Measurements from ENCODE around the gene AHSA1.
A peak's percentile ranks its signal among the peaks of the same experiment; 100 is the strongest.

AHSA1 gene

DNA sequence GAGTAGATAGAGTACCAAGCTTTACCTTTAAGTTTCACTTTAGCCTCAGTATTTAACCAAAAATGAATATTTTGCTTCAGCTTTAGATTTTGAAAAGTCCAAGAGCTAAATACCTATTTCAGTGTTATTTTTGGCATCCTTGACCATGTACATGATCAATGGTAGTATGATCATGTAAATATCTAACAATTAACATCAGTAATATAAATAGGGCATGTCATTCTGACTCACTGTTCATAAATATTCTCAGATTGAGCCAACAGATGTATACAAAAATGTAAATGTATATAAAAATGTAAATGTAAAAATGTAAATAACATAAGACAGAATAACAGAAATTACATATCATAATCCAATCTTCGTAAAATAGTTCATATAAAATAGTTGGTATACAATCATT lies 19.3 kb upstream of the AHSA1 start:
- H3K4me1 ChIP-seq (ENCODE audit: control insufficient read depth, insufficient read depth, low read length) = no peaks in the 10 kb centered on the region
- H3K9me3 ChIP-seq (ENCODE audit: control insufficient read depth, insufficient read depth, low read length) = no peaks in the 10 kb centered on the region
- no peak for DNase-seq (ENCODE audit: low read depth, low spot score)
- H3K27me3 ChIP-seq (ENCODE audit: control insufficient read depth, insufficient read depth, low read length) = no peaks in the 10 kb centered on the region
- no peak overlapping the region for H3K4me3 ChIP-seq (ENCODE audit: low read length)
- no CpG with 5 or more reads among the region's 1 CpG for WGBS (ENCODE audit: insufficient coverage, insufficient read length)
- H3K27ac ChIP-seq (ENCODE audit: low read length) = no peak overlapping the region
- H3K36me3 ChIP-seq (ENCODE audit: control insufficient read depth, insufficient read depth, low read length) = no peaks in the 10 kb centered on the region; the same call in 1 of the 2 replicates

DNA sequence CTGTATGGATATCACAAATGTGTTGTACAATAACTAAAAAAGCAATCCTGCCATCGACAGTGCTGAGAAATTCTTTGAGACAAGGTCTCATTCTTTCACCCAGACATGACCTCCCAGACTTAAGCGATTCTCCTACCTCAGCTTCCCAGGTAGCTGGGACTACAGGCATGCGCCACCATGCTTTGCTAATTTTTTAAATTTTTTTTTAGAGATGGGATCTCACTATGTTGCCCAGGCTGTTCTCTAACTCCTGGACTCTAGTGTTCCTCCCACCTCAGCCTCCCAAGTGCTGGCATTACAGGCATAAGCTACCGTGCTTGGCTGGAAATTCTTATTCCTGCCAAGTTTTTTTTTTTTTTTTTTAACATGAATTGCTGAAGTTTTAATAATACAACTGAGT lies 18.0 kb upstream of the AHSA1 start:
- H3K27me3 ChIP-seq (ENCODE audit: control insufficient read depth, insufficient read depth, low read length) = no peaks in the 10 kb centered on the region
- WGBS (ENCODE audit: insufficient coverage, insufficient read length) = no CpG with 5 or more reads among the region's 4 CpGs
- no peak overlapping the region for H3K4me3 ChIP-seq (ENCODE audit: low read length)
- no peaks in the 10 kb centered on the region; the same call in 1 of the 2 replicates for H3K36me3 ChIP-seq (ENCODE audit: control insufficient read depth, insufficient read depth, low read length)
- no peaks in the 10 kb centered on the region for H3K4me1 ChIP-seq (ENCODE audit: control insufficient read depth, insufficient read depth, low read length)
- H3K27ac ChIP-seq (ENCODE audit: low read length) = no peak overlapping the region
- no peak for DNase-seq (ENCODE audit: low read depth, low spot score)
- H3K9me3 ChIP-seq (ENCODE audit: control insufficient read depth, insufficient read depth, low read length) = no peaks in the 10 kb centered on the region

DNA sequence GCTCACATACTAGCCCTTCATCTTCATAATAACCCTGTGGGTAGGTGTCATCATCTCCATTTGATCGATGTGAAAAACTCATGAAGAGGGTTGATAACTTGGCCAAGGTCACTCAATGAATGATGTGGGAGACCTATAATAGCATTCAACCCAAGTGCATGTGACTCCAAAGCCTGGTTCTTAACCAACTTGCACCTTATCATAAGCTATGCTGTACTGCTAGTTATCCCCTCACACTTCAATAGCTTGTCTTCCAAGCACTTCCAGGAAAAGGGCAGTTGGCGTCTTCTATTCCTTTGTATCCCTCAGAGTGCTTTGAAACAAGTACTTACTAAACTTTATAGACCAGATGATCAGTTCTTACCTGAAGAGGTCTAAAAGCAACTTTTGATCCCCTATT lies 15.7 kb upstream of the AHSA1 start:
- H3K36me3 ChIP-seq (ENCODE audit: control insufficient read depth, insufficient read depth, low read length) = no peaks in the 10 kb centered on the region; the same call in 1 of the 2 replicates
- no peak overlapping the region for H3K4me3 ChIP-seq (ENCODE audit: low read length)
- no peak for DNase-seq (ENCODE audit: low read depth, low spot score)
- no peaks in the 10 kb centered on the region for H3K27me3 ChIP-seq (ENCODE audit: control insufficient read depth, insufficient read depth, low read length)
- H3K9me3 ChIP-seq (ENCODE audit: control insufficient read depth, insufficient read depth, low read length) = no peaks in the 10 kb centered on the region
- WGBS (ENCODE audit: insufficient coverage, insufficient read length) = no CpG with 5 or more reads among the region's 2 CpGs
- no peak overlapping the region for H3K27ac ChIP-seq (ENCODE audit: low read length)
- no peaks in the 10 kb centered on the region for H3K4me1 ChIP-seq (ENCODE audit: control insufficient read depth, insufficient read depth, low read length)

DNA sequence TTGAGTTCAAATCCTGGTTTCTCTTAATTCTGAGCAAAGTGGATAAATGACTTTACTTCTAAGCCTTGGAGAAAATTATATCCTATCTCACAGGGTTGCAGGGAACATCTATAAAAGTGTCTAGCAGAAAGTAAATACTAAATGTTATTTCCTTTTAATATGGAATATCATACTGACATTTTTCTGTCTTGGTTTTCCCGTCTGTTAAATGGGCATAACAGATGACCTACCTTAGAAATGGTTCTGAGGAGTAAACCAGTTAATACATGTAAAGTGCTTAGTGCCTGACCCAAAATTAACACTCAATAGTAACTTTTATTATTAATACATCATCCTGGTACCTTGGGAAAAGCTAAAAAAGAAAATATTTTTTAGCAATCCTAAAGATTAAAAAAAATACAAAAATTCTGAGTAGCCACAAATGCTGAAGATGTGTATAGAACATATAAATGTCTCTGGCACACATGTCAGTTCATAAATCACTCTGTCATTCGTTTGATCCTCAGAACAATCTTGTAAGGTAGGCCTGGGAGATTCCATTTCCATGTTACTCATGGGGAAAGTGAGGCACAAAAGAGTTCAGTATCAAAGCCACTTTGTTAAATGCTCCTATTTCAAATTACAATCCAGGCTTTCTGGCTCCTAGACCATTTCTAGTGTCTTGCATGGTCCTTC lies 1.8 kb upstream of the AHSA1 start:
- no peaks in the 10 kb centered on the region for H3K27me3 ChIP-seq (ENCODE audit: control insufficient read depth, insufficient read depth, low read length)
- no peaks in the 10 kb centered on the region for H3K9me3 ChIP-seq (ENCODE audit: control insufficient read depth, insufficient read depth, low read length)
- WGBS (ENCODE audit: insufficient coverage, insufficient read length) = no CpG with 5 or more reads among the region's 2 CpGs
- H3K27ac ChIP-seq (ENCODE audit: low read length) = no peak overlapping the region
- H3K4me3 ChIP-seq (ENCODE audit: low read length) = no peak overlapping the region
- H3K36me3 ChIP-seq (ENCODE audit: control insufficient read depth, insufficient read depth, low read length) = no peaks in the 10 kb centered on the region; the same call in 1 of the 2 replicates
- DNase-seq (ENCODE audit: low read depth, low spot score) = no peak
- H3K4me1 ChIP-seq (ENCODE audit: control insufficient read depth, insufficient read depth, low read length) = no peaks in the 10 kb centered on the region

DNA sequence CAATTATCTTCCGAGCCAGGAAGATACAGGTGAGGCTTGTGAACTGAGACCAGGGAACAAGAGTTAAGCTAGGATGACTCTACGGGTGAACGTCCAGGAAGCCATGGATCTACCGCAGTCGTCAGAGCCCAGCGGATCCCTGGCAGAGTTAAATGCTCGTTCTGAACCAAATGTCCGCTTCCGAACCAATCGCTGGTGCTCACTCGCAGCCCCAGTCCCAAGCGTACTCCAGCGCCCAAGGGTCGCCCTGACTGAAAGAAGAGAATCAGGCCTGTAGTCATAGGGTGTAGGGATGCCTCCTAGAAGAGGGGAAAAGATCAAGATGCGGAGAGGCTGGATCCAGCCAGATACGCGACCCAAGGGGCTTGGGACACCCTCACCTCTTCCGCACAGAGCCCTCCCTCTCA lies 775 bp upstream of the AHSA1 start:
- H3K9me3 ChIP-seq (ENCODE audit: control insufficient read depth, insufficient read depth, low read length) = no peaks in the 10 kb centered on the region
- peak overlapping the region; percentile 85; the same call in 1 of the 2 replicates for H3K4me3 ChIP-seq (ENCODE audit: low read length)
- H3K4me1 ChIP-seq (ENCODE audit: control insufficient read depth, insufficient read depth, low read length) = no peaks in the 10 kb centered on the region
- DNase-seq (ENCODE audit: low read depth, low spot score) = no peak
- no peaks in the 10 kb centered on the region for H3K27me3 ChIP-seq (ENCODE audit: control insufficient read depth, insufficient read depth, low read length)
- no CpG with 5 or more reads among the region's 18 CpGs for WGBS (ENCODE audit: insufficient coverage, insufficient read length)
- no peak overlapping the region for H3K27ac ChIP-seq (ENCODE audit: low read length)
- H3K36me3 ChIP-seq (ENCODE audit: control insufficient read depth, insufficient read depth, low read length) = peaks cover 6% of the 10 kb centered on the region; the same call in 1 of the 2 replicates

DNA sequence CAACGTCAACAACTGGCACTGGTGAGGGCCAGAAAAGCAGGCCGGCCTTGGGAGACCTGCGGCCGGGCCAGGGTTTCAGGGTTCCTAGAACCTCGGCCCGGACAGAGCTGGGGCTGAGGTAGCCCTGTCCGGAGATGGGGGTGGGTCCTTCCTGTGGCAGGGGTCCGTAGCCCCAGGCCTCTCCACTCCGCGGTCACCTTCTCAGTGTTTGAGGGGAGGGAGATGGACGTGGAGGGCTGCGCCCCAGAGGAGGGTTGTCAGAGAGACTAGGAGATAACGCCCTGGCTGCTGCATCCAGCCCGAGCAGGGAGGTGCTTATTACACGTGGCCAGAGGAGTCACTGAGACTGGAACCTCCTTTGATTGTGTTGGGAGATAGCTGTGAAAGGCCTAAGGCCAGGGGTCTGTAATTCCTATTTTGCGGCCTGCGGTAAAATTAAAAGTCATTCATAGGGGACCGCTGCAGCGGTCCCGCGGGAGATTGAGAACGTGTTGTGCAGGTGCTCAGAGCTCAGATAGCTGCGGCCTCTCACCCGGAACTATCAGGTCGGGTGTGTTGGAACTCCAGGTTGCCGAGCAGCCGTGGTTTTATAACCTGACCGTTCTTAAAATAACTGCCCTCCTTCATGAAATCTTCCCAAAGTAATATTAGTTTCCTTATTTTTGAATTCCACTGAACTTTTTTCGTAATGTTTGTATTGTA lies 507 bp downstream of the AHSA1 start:
- no CpG with 5 or more reads among the region's 29 CpGs for WGBS (ENCODE audit: insufficient coverage, insufficient read length)

DNA sequence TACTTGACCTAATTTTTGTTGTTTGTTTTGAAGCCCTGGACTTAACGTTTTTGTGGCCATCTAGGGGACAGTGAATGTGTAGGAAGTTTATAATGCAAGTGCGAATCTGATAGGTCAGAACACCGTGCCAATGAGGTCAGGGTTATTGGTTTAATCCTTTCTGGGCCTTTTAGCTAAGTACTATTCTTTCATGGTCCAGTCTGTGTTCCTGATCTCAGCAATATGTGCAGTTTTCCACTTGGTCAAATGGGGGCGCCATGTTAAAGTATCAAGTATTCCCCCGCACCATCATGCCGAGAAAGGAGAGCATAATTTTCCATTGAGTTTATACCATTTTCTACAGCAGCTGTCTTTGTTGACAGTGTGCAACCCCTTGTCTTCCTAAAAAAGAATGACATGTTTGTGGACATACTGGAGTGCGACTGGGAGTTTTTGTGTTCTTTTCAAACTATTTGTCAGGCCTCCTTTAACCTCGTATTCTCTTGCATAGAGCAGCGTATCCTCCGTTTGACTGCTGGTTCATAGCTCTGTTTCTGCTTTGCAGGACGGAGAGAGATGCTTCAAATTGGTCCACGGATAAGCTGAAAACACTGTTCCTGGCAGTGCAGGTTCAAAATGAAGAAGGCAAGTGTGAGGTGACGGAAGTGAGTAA lies 1.3 kb downstream of the AHSA1 start:
- H3K4me3 ChIP-seq (ENCODE audit: low read length) = peak overlapping the region; percentile 94; the same call in 1 of the 2 replicates
- no CpG with 5 or more reads among the region's 13 CpGs for WGBS (ENCODE audit: insufficient coverage, insufficient read length)
- H3K9me3 ChIP-seq (ENCODE audit: control insufficient read depth, insufficient read depth, low read length) = no peaks in the 10 kb centered on the region
- no peaks in the 10 kb centered on the region for H3K4me1 ChIP-seq (ENCODE audit: control insufficient read depth, insufficient read depth, low read length)
- H3K27me3 ChIP-seq (ENCODE audit: control insufficient read depth, insufficient read depth, low read length) = no peaks in the 10 kb centered on the region
- no peak overlapping the region for H3K27ac ChIP-seq (ENCODE audit: low read length)
- peak; percentile 52 for DNase-seq (ENCODE audit: low read depth, low spot score)
- peaks cover 15% of the 10 kb centered on the region; the same call in 1 of the 2 replicates for H3K36me3 ChIP-seq (ENCODE audit: control insufficient read depth, insufficient read depth, low read length)

More for the DNA sequence above, 507 bp downstream of the AHSA1 start:
- no peaks in the 10 kb centered on the region for H3K9me3 ChIP-seq (ENCODE audit: control insufficient read depth, insufficient read depth, low read length)
- H3K4me3 ChIP-seq (ENCODE audit: low read length) = peak overlapping the region; percentile 94
- H3K36me3 ChIP-seq (ENCODE audit: control insufficient read depth, insufficient read depth, low read length) = peaks cover 15% of the 10 kb centered on the region; the same call in 1 of the 2 replicates
- no peaks in the 10 kb centered on the region for H3K27me3 ChIP-seq (ENCODE audit: control insufficient read depth, insufficient read depth, low read length)
- no peak for DNase-seq (ENCODE audit: low read depth, low spot score)
- H3K4me1 ChIP-seq (ENCODE audit: control insufficient read depth, insufficient read depth, low read length) = no peaks in the 10 kb centered on the region
- H3K27ac ChIP-seq (ENCODE audit: low read length) = no peak overlapping the region

DNA sequence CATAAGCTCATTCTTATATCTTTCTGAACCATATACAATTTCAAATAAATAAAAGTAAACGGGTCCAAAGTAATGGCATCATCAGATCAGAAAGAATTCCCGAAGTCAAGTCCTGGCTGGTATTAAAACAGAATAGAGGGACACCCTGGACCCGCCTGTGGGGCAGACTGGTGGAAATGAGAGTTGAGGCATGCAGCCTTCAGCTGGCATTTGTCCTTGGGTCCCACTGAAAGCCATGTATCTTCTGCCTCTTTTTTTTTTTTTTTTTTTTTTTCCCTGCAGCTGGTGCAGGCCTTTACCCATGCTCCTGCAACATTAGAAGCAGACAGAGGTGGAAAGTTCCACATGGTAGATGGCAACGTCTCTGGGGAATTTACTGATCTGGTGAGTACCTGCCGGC lies 9.9 kb downstream of the AHSA1 start:
- no peaks in the 10 kb centered on the region for H3K9me3 ChIP-seq (ENCODE audit: control insufficient read depth, insufficient read depth, low read length)
- H3K36me3 ChIP-seq (ENCODE audit: control insufficient read depth, insufficient read depth, low read length) = peaks cover 22% of the 10 kb centered on the region; the same call in 1 of the 2 replicates
- H3K4me1 ChIP-seq (ENCODE audit: control insufficient read depth, insufficient read depth, low read length) = no peaks in the 10 kb centered on the region
- WGBS (ENCODE audit: insufficient coverage, insufficient read length) = no CpG with 5 or more reads among the region's 5 CpGs
- no peaks in the 10 kb centered on the region for H3K27me3 ChIP-seq (ENCODE audit: control insufficient read depth, insufficient read depth, low read length)
- no peak overlapping the region for H3K4me3 ChIP-seq (ENCODE audit: low read length)
- no peak for DNase-seq (ENCODE audit: low read depth, low spot score)
- H3K27ac ChIP-seq (ENCODE audit: low read length) = no peak overlapping the region

DNA sequence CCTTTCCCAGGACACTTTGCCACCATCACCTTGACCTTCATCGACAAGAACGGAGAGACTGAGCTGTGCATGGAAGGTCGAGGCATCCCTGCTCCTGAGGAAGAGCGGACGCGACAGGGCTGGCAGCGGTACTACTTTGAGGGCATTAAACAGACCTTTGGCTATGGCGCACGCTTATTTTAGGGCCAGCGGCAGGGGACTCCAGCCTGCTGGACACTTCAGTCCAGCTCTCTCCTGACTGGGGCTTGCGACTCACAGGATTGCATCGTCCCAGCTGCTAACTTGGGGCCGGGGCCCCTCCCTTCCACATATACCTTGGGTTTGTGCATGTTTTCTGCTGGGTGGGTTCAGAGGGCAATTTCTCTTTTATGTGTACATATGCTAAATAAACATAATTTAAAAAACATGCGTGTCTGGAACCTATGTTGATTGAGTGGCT lies 11.2 kb downstream of the AHSA1 start:
- Histone ChIP-seq H3K36me3 (ENCODE audit: control insufficient read depth, insufficient read depth, low read length) (peaks cover 19% of the 10 kb centered on the region; the same call in 1 of the 2 replicates), H3K4me3 (ENCODE audit: low read length) (no peak overlapping the region), H3K9me3 (ENCODE audit: control insufficient read depth, insufficient read depth, low read length) (no peaks in the 10 kb centered on the region), H3K27me3 (ENCODE audit: control insufficient read depth, insufficient read depth, low read length) (no peaks in the 10 kb centered on the region), H3K4me1 (ENCODE audit: control insufficient read depth, insufficient read depth, low read length) (no peaks in the 10 kb centered on the region), H3K27ac (ENCODE audit: low read length) (no peak overlapping the region)
- DNase-seq (ENCODE audit: low read depth, low spot score) = no peak
- WGBS (ENCODE audit: insufficient coverage, insufficient read length) = no CpG with 5 or more reads among the region's 14 CpGs

DNA sequence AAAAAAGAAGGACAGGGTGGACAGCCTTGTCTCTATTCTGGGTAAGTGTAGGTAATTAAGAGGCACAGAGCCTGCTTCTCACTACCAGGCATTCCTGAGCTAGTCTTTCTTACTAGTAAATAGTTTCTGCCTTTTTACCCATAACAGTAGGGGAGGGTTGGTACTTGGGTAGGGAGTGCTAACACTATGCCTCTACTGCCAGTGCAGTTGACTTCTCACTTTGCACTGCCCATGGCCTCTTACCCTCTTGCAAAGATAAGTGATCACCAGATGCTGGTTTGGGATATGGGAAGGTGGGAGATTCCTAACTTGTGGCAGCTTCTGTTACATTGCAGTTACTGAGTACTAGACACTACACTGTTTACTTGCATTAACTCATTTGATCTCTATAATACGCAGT lies 11.6 kb downstream of the AHSA1 start:
- Histone ChIP-seq H3K4me1 (ENCODE audit: control insufficient read depth, insufficient read depth, low read length) (no peaks in the 10 kb centered on the region), H3K4me3 (ENCODE audit: low read length) (no peak overlapping the region), H3K36me3 (ENCODE audit: control insufficient read depth, insufficient read depth, low read length) (peaks cover 17% of the 10 kb centered on the region; the same call in 1 of the 2 replicates), H3K27ac (ENCODE audit: low read length) (no peak overlapping the region), H3K9me3 (ENCODE audit: control insufficient read depth, insufficient read depth, low read length) (no peaks in the 10 kb centered on the region), H3K27me3 (ENCODE audit: control insufficient read depth, insufficient read depth, low read length) (no peaks in the 10 kb centered on the region)
- WGBS (ENCODE audit: insufficient coverage, insufficient read length) = no CpG with 5 or more reads among the region's 1 CpG
- DNase-seq (ENCODE audit: low read depth, low spot score) = no peak

All from iPS DF 6.9 (cell line).